HL-60/S4 treated with retinoic acid at 250 ng/mL for 4 days and 3 days (cell line): ENCODE measurements around the gene AGPAT4.

ENCODE experiments used
- in situ Hi-C: fragments of 300-500 bp; cut with MboI; formaldehyde crosslinking; loops from 2 replicates; pipeline ENCODE4 v1.7.0; 2022; ENCODE audit warnings: low sequenced_read_pairs

Gene AGPAT4

GRCh38 chr6:161141173-161141572, 132.7 kb downstream of the AGPAT4 start:
- in situ Hi-C loops = no loop called here

- in situ Hi-C loops = no loop called here
These were observed 133.3 kb downstream of the AGPAT4 start for GRCh38 chr6:161140554-161140875.

GRCh38 chr6:161139766-161140553, 133.9 kb downstream of the AGPAT4 start:
- in situ Hi-C loops = no loop called here

GRCh38 chr6:161139304-161139765, 134.5 kb downstream of the AGPAT4 start:
- in situ Hi-C loops = no loop called here

GRCh38 chr6:161138543-161139303, 135.1 kb downstream of the AGPAT4 start:
- in situ Hi-C loops = no loop called here

DNA sequence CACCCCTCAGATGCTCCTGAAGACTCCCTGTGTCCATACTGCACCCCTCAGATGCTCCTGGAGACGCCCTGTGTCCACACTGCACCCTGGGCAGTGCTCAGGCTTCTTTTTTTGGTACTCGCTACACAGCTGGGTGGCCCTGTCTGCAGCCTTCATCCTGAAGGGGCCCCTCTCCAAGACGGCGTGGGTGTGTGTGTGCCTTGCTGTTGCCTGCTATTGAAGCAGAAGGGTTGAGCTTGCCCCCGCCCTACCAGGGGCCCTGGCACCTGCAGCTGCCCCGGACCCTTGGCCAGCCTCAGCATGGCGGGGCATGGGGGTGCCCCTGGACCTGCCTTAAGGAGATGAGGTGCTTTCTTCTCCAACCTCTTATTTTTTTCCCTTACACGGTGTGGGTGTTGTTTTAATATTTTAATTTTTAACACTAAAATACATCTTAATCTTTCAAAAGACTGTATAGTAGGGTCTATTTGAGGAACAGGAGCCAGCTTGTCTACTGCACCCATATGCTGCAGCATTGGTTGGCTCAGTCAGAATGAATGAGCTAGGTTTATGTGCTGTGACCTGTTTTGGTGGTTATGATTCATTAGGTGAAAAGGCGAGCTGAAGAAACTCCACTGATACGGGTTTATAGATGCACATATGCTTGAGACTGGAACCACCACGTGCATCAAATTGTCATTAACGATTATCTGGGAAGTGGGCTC, 135.9 kb downstream of the AGPAT4 start:
- in situ Hi-C loops = no loop called here

- in situ Hi-C loops = no loop called here
These were observed 136.5 kb downstream of the AGPAT4 start for GRCh38 chr6:161137320-161137719.

GRCh38 chr6:161136655-161137054, 137.2 kb downstream of the AGPAT4 start:
- in situ Hi-C loops = no loop called here

GRCh38 chr6:161135695-161136591, 137.9 kb downstream of the AGPAT4 start:
- in situ Hi-C loops = no loop called here

DNA sequence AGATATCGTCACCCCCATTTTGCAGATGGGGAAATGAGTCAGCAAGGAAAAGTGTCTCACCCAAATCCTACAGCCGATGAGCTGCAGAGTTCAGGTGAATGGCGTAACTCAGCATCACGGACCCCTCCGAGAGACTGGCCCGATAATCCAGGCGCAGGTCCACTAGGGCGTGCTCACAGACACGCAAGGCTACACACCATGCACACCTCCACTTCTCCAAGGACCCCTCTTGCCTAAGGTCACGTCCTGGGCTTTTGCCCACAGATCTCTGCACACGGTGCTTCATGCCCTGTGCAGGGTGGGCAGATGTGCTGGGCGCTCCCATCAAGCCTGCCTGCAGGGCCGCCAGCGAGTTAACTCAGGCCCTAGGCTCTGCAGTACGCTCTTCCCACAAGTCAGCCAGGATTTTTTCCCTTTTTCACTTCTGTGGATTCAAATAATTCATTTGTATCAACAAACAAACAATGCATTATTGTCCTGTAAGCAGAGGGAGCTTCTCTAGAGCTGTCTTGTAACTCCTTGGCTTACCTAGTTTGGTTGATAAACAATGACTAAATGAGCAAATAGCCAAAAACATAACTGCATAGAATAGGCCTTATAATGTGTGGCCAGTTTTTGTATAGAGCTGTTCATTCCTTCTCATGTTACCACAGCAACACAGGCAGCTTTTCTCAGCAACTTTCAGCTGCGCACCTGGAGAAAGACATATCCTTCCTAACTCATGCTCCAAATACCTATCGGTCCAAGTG, 139.1 kb downstream of the AGPAT4 start:
- in situ Hi-C loops = no loop called here

DNA sequence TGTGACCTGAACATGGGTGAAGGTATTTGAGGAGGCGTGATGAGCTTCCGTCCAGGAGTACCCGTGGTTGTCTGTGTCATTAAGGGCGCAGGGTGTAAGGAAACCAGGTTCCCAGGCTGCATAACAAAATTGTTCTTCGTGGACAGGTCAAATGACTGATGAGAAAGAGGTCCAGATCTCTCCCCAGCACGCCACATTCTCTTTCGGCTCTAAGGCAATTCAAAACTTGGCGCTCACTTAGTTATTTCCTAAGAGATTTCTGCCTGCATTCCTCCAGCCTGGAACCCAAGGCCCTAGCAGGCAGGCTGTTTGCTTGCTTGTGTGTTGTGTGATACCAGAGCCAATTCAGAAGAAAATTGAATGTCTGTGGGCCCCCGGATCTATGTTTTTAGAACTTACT, 139.9 kb downstream of the AGPAT4 start:
- in situ Hi-C loops = no loop called here

GRCh38 chr6:161132384-161132783, 141.5 kb downstream of the AGPAT4 start:
- in situ Hi-C loops = no loop called here

DNA sequence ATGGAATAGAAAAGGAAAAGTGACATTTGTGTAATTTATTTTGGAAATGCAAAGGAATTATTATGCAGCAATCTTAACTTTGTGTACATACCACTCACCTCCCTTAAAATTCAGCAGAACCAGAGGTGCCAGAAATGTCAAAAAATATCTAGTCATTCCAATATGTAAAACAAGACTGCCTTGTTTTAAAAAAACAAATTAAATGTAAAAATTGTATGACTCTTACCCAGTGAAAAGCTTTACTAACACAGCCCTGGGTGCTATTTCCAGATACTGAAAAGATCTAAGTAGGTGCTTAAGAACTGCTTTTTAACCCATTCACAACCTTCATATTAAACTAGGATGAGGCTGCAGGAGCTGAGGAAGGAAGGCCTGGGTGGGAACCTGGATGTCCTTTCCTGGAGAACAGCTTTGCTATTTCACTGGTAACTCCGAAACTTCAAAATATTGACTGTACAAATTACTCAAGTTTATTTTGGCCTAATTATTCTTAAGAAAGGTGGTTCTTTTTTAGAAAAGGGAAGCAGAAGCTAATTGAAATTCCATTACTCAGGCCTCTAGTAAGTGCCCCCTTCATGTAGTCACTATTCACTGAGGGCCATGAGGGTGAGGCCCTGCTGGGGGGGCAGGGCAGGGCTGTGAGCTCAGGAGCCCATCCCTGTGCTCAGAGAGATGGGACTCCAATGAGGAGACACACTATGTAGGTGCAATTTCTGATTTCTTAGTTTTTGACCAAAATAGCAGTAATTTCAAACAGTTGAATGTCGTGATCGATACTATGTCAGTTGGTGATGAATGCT, 142.7 kb downstream of the AGPAT4 start:
- in situ Hi-C loops = no loop called here

DNA sequence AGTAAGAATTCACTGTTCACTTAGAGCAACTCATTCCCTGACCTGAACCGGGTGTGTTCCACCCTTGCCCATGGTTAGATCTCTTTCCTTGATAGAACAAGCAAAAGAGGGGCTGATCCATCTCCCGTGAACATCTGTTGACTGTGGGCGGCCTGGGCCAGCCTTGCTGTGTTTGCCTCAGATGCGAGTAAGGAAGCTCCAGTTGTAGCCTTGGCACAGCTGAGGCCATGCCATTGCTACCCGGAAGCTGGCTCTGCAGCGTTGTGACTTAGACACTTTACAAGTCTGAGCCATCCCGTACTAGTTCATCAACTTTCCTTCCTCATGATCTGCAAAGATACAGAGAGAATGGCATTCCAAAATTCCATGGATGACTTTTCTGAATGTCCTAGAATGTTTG, 143.3 kb downstream of the AGPAT4 start:
- in situ Hi-C loops = no loop called here

GRCh38 chr6:161128680-161129196, 145.1 kb downstream of the AGPAT4 start:
- in situ Hi-C loops = no loop called here

GRCh38 chr6:161128230-161128629, 145.6 kb downstream of the AGPAT4 start:
- in situ Hi-C loops = no loop called here

DNA sequence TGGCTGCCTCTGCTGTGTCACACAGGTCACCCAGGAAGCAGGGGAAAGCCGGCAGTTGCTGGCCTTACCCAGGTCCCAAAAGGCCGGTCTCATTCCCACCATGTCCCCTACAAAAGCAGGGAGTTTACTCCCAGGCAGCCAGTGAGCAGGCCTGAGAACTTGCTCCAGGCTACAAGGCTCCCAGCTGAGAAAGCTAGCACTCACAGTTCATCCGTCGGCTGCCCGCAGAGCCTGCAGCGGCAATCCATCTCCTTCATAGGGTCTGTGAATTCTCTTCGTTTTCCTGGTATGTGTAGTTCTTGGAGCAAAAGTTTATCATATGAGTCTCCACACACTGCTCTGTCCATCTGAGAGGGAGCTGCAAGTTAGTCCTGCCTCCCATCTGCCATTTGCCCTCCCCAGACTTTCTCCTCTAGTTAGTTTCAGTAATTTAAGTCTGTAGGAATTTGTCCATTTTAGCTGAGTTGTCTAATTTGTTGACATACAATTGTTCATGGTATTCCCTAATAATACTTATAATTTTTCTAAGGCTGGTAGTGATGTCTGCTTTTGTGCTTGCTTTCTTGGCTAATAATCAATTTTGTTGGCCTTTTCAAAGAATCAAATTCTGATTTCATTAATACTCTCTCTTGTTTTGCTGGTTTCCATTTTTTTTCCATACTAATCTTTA, 146.7 kb downstream of the AGPAT4 start:
- in situ Hi-C loops = no loop called here

DNA sequence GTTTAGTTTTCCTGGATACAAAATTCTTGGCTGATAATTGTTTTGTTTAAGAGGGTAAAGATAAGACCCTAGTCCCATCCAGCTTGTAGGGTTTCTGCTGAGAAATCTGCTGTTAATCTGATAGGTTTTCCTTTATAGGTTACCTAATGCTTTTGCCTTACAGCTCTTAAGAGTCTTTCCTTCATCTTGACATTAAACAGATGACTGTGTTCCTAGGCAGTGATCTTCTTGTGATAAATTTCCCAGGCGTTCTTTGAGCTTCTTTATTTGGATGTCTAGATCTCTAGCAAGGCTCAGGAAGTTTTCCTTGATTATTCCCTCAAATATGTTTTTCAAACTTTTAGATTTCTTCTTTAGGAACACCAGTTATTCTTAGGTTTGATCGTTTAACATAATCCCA, 148.3 kb downstream of the AGPAT4 start:
- in situ Hi-C loops = no loop called here
